ENCODE measurements around the gene GRB2.
"Not testable (repeated sequence)": the region's sequence is repeated elsewhere in the genome, so short reads cannot be mapped to it uniquely, and the experiment has no call there.

GRB2 gene

GRCh38 chr17:75405365-75406221 is at the start of gene GRB2:
GRB2 (minus strand) TSS chr17:75405678; CDS start chr17:75393628, 12,050 bp downstream.
- DNase-seq (ENCODE audit: low spot score), result peak; percentile 100

GRCh38 chr17:75454672-75455071 is 49.2 kb upstream of the GRB2 start:
- not testable (repeated sequence) for DNase-seq (ENCODE audit: low spot score)

DNA sequence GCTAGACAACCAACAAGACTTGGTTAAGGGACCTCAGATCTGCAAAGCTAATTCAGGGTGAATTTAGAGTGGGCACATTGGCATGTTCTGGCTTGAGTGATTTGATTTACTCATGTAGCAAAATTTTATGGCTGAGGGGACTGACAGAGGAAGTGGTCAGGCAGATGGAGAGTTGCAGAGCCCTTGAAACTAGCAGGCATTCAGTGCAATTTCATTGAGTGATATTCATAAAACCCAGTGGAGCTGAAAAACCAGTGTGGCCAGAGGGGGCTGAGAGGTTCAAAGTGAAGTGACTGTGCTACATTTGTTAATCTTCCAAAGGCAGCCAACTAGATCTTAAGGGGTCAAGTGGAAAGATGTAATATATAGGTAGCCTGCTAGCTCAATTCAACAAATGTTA is 48.7 kb upstream of the GRB2 start:
- no peak for DNase-seq (ENCODE audit: low spot score)

- no peak for DNase-seq (ENCODE audit: low spot score)
Measured at GRCh38 chr17:75450270-75450669, 44.8 kb upstream of the GRB2 start.

DNA sequence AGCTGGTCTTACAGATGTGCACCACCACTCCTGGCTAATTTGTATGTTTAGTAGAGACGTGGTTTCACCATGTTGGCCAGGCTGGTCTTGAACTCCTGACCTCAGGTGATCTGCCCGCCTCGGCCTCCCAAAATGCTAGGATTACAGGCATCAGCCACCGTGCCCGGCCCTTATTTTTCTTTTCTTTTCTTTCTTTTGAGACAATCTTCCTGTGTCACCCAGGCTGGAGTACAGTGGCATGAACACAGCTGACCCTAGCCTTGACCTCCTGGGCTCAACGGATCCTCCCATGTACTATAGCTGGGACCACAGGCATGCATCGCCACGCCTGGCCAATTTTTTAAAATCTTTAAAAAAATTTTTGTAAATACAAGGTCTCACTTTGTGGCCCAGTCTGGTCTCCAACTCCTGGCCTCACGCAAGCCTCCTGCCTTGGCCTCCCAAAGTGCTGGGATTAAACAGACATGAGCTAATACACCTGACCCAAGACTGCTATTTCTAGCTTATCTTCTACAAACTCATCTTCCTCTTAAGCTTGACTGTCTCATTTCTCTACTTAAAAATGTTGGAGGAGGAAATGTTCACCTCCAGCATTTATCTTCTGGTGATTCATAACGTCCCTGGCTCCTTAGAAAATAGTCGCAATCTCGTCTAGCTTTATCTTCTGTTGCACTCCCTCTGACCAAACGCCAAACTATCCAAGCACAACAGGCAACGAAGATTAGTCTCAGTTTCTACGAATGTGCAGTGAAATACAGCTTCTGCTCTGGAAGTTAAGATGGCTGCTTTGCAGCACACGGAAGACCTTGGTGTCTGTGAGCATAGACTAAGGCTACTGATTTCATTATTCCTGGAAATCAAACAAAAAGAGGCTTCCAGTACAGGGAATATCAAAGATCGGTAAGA is 42.7 kb upstream of the GRB2 start:
- no peak for DNase-seq (ENCODE audit: low spot score)

DNA sequence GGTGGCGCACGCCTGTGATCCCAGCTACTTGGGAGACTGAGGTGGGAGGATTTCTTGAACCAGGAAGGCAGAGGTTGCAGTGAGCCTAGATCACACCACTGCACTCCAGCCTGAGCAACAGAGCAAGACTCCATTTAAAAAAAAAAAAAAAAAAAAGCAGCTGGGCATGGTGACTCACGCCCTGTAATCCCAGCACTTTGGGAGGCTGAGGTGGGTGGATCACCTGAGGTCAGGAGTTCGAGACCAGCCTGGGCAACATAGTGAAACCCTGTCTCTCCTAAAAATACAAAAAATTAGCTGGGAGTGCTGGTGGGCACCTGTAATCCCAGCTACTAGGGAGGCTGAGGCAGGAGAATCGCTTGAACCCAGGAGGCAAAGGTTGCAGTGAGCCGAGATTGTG is 40.4 kb upstream of the GRB2 start:
- DNase-seq (ENCODE audit: low spot score), result not testable (repeated sequence)

DNA sequence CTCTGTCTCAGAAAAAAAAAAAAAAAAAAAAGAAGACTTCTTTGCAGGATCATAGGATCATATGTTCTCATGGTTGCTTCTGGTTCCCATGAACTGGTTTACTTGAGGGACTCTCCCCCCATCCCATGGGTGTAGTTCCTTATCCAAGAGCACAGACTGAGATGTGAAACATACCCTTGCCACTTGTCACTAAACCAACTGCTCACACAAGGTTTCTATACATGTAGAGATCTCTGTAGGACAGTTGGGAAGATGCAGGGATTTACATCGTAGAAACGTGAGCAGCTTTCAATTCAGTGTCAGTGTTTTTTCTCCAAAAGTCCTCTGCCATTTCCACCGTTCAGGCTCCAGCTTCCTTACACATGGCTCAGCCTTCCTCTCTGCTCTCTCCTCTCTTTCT is 39.8 kb upstream of the GRB2 start:
- no peak for DNase-seq (ENCODE audit: low spot score)

GRCh38 chr17:75442168-75443103 is 37.0 kb upstream of the GRB2 start:
- DNase-seq (ENCODE audit: low spot score), result no peak

GRCh38 chr17:75440738-75441448 is 35.4 kb upstream of the GRB2 start:
- DNase-seq (ENCODE audit: low spot score), result no peak

DNA sequence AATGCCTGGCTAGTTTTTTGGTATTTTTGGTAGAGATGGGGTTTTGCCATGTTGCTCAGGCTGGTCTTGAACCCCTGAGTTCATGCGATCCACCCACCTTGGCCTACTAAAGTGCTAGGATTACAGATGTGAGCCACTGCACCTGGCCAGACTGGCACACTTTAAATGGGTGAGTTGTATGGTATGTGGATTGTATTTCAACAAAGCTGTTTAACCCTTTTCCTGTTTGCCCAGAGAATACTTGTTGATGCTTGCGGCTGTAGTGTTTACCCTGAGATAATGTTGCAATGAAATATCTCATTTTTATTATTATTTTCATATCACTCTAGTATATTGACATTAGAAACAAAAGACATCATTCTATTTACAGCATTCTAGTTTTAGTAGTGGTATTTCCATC is 33.8 kb upstream of the GRB2 start:
- no peak for DNase-seq (ENCODE audit: low spot score)

- not testable (repeated sequence) for DNase-seq (ENCODE audit: low spot score)
Measured at GRCh38 chr17:75437404-75437803, 31.9 kb upstream of the GRB2 start.

- DNase-seq (ENCODE audit: low spot score), result not testable (repeated sequence)
Measured at GRCh38 chr17:75434433-75434832, 29.0 kb upstream of the GRB2 start.

GRCh38 chr17:75433218-75433783 is 27.8 kb upstream of the GRB2 start:
- no peak for DNase-seq (ENCODE audit: low spot score)

- no peak for DNase-seq (ENCODE audit: low spot score)
Measured at GRCh38 chr17:75430159-75430974, 24.9 kb upstream of the GRB2 start.

DNA sequence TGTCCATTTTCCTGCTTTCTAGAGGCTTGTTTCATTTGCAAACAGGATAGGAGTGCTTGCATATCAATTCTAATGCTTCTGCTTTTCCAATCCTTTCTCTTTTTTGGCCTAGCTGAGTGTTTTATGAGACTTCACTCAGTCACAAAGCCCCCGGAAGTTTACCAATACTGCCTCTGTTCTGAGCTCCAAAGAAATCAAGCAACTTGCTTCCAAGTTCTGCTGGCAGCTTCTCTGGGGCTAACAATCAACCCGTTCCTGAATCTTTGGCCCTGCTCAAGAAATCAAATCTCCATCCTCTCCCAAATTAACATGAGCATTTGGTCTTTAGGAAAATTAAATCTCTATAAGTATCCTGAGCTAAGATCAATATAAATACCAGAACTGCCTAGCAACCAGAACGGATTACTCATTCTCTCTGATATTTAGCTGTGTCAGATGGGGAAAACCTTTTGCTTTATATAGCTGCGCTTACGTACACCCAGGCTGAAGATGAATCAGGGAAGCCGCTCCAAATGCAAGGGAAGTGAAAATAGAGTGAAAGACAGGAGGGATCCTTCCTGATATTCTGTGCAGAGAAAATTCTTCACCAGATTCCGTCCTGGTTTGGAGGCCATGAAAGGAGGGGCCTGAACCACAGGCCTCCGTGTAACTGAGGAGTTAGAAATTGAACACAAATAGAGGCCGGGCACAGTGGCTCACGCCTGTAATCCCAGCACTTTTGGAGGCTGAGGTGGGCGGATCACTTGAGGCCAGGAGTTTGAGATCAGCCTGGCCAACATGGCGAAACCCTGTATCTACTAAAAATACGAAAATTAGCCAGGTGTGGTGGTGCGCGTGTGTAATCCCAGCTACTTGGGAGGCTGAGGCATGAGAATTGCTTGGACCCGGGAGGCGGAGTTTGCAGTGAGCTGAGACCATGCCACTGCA is 23.3 kb upstream of the GRB2 start:
- no peak for DNase-seq (ENCODE audit: low spot score)

DNA sequence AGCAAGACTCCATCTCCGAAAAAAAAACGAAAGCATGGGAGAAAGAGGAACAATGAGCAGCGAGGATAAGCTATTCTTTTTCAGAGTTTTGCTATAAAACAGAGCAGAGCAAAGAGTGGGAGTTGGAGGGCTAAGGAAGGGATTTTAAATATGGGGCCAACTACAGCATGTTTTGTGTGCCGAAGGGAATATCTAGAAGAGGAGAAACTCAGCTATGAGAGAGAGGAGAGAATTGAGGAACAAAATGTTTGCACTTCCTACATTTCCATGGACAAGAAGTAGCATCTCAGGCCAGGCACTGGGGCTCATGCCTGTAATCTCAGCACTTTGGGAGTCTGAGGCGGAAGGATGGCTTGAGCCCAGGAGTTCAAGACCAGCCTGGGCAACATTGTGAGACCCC is 13.1 kb upstream of the GRB2 start:
- no peak for DNase-seq (ENCODE audit: low spot score)

DNA sequence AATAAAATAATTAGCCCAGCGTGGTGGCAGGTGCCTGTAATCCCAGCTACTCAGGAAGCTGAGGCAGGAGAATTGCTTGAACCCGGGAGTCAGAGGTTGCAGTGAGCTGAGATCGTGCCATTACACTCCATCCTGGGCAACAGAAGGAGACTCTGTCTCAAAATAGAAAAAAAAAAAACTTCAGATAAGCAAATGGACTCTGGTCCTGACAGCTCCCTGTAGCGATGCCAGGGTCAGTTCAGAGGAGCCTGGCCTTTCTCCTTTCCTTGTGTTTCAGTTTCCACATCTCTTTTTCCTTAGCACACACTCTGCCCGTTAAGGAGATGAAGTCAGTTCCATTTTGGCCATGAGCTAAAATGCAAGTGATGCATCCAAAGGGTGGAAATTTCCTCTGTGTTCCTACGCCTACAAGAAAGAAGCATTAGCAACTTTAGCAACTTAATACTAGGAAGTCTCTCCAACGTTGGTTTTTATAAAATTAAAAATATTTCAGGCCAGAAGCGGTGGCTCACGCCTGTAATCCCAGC is 11.6 kb upstream of the GRB2 start:
- DNase-seq (ENCODE audit: low spot score), result no peak

GRCh38 chr17:75416006-75416405 is 10.5 kb upstream of the GRB2 start:
- no peak for DNase-seq (ENCODE audit: low spot score)

DNA sequence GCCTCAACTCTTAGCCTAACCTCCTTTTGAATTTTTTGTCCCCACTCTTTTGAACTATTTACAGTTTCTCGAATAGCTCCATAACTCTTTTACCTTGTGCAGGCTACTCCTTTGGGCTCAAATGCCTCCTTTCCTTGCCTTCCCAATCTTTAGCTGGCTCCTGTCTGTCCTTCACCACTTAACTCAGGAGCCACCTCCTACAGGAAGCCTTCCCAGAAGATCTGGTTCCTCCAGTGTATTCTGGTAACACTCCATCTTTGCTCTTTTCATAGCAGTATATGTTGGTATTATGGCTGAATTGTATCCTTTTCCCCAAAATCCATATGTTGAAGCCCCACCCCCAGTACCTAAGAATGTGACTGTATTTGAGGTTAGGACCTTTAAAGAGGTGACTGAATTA is 9.0 kb upstream of the GRB2 start:
- DNase-seq (ENCODE audit: low spot score), result no peak
